Left forelimb (tissue), 1 donor: ENCODE results near the gene CCDC102B.
"Not testable (repeated sequence)": the region's sequence is repeated elsewhere in the genome, so short reads cannot be mapped to it uniquely, and the experiment has no call there.

Experiments
- DNase-seq: peaks from one replicate; pipeline ENCODE4 v3.0.0-alpha.2; 2018; ENCODE audit warnings: low spot score

Gene CCDC102B

GRCh38 chr18:68915061-68915460 is 117.2 kb downstream of the CCDC102B start:
- DNase-seq = no peak

GRCh38 chr18:68916734-68917133 is 118.9 kb downstream of the CCDC102B start:
- no peak for DNase-seq

DNA sequence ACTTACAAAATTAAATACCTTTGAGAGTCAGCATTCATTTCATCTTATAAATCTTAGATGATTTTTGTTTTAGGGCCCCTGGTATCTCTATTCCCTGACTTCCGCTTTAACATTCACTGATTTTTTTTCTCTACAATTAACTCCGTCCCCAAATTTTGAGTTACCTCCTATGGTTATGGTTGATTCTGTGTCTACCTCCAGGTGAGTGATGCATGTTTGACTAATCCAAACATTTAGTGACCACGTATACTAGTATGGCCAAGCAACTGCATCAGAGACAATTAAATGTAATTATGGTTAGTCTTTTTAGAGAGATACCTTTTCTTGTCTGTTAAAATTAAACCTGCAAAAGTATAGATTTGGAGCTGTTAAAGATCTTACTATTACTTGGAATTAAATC is 120.3 kb downstream of the CCDC102B start:
- no peak for DNase-seq

GRCh38 chr18:68919900-68920299 is 122.0 kb downstream of the CCDC102B start:
- DNase-seq = no peak

DNA sequence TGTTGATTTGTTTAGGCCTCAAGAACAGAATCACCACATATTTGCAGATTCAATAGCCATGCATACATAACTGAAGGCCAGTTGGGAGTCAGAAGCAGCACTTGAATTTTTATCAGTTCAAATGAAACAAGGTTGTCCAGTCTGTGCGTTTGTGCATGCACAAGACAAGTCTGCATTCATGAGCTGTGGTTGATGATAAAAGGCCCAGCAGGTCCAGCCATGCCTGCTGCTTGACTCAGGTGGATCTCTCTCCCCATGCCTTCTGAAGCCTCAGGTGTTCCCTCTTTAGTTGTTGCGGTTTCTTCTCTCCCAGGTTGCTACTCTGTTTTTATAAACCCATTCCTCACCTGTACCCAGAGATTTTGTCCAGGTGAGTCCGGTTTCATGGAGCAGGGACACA is 124.5 kb downstream of the CCDC102B start:
- DNase-seq = no peak

DNA sequence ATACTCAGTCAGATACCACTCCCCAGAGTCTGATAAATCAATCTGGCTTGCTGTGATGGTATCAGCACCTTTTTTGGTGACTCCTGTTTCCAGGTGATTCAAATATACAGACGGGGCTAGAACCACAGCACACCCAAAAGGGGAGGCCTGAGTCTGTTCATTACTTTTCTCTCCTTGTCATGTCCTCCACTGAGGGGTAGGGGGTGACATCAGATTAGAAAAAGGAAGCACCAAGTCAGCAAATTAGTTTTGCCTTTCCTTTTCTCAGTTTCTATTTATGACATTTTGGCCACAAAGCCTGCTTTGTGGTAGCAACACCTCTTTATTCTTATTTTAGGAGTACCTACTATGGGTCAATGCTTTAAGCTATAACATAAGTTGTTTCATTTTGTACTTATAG is 127.4 kb downstream of the CCDC102B start:
- no peak for DNase-seq

- DNase-seq = no peak
Observed at GRCh38 chr18:68928762-68929675, 131.1 kb downstream of the CCDC102B start.

GRCh38 chr18:68935686-68936085 is 137.8 kb downstream of the CCDC102B start:
- DNase-seq = no peak

- DNase-seq = no peak
Observed at GRCh38 chr18:68937029-68937599, 139.2 kb downstream of the CCDC102B start.

DNA sequence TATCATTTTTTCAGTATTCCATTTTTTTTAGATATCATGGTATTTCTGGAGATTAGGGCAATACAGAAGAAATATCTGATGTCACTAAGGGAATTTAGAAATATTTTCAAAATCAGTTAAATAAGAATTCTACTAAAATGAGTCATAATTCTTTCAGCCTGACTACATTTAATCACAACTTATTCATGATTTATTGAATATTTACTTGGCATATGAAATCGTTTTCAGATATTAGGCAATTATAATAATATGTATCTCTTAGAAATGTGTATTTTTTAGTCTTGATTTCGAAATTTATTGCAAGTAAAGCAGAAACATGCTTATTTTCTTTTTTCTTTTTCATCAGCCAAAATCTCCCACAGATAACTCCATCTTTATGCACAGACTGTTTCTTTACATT is 142.2 kb downstream of the CCDC102B start:
- DNase-seq = no peak

- no peak for DNase-seq
Observed at GRCh38 chr18:68940754-68941153, 142.9 kb downstream of the CCDC102B start.

- no peak for DNase-seq
Observed at GRCh38 chr18:68942230-68942629, 144.3 kb downstream of the CCDC102B start.

DNA sequence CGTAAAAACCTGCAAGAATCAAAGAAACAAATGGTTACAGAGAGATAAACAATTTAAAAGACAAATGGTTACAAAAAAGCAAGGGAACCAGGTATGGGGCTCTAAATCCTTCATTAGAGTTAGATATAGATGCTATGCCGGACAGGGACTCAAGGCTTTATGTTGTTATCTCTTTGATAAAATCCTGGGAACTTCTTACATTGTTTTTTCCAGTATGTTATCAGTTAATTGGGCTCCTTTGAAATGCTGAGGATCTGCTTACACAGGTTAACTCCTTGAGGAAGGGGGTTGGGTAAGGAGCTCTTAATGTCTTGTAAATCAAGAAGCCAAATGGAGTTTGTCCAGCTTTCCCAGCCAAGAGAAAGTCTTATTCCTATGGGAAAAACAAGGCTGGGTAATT is 146.0 kb downstream of the CCDC102B start:
- DNase-seq = not testable (repeated sequence)

DNA sequence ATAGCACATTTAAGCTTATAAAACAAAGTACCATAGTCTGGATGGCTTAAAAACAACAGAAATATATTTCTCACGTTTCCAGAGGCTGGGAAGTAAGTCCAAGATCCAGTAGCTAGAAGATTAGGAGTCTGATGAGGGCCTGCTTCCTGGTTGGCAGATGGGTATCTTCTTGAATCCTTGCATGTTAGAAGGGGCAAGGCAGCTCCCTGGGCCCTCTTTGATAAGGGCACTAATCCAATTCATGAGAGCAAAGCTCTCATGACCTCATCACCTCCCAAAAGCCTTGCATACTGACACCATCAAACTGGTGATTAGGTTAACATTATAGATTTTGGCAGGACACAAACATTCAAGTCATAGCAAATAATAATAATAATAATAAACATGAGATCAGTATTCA is 146.4 kb downstream of the CCDC102B start:
- no peak for DNase-seq

- DNase-seq = no peak
Observed at GRCh38 chr18:68944826-68945225, 146.9 kb downstream of the CCDC102B start.

DNA sequence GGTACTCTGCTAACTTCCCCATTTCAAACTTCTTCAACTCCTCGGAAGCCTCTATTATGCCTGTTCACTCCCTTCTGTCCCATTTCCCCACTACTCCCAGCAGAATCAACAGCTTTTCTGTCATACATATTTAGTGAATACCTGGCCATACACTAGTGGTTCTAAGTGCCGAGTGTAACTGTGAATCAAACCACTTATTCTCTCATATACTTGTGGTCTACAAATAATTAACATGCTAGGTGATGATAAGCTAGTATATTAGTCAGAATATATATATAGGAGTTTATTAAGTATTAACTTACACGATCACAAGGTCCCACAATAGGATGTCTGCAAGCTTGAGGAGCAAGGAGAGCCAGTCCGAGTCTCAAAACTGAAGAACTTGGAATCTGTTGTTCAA is 150.7 kb downstream of the CCDC102B start:
- DNase-seq = no peak

GRCh38 chr18:68954738-68955137 is 156.9 kb downstream of the CCDC102B start:
- DNase-seq = no peak

- no peak for DNase-seq
Observed at GRCh38 chr18:68956650-68957049, 158.8 kb downstream of the CCDC102B start.

DNA sequence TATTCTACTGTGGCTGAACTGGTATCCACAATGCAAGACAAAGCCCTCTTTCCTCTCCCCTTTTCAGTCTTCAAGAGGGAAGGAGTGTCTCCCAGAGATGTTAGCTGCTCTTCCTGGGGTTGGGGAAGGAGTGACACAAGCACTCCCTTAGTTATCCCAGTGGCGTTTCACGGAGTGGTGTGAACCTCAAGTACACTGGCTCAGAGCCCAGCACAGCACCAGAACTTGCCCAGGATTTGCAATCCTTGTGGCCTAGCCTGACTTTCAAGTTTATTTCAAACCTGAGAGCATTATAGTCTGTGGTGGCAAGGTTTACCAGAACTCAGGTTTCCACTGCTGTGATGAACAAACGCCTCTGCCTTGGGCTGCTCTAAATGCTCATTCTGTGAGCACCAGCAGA is 162.5 kb downstream of the CCDC102B start:
- DNase-seq = no peak

GRCh38 chr18:68962623-68963022 is 164.7 kb downstream of the CCDC102B start:
- no peak for DNase-seq

GRCh38 chr18:68965817-68966216 is 167.9 kb downstream of the CCDC102B start:
- no peak for DNase-seq

- DNase-seq = no peak
Observed at GRCh38 chr18:68969027-68969426, 171.1 kb downstream of the CCDC102B start.

GRCh38 chr18:68972176-68972575 is 174.3 kb downstream of the CCDC102B start:
- no peak for DNase-seq

- DNase-seq = no peak
Observed at GRCh38 chr18:68979737-68980136, 181.9 kb downstream of the CCDC102B start.
